ENCODE data around the gene TEKTIP1.
"Not testable (repeated sequence)": the region's sequence is repeated elsewhere in the genome, so short reads cannot be mapped to it uniquely, and the experiment has no call there.

TEKTIP1 gene

GRCh38 chr19:3524078-3524842, 14.7 kb upstream of the TEKTIP1 start:
- no peak for DNase-seq

GRCh38 chr19:3524904-3525451, 14.0 kb upstream of the TEKTIP1 start:
- DNase-seq: no peak

DNA sequence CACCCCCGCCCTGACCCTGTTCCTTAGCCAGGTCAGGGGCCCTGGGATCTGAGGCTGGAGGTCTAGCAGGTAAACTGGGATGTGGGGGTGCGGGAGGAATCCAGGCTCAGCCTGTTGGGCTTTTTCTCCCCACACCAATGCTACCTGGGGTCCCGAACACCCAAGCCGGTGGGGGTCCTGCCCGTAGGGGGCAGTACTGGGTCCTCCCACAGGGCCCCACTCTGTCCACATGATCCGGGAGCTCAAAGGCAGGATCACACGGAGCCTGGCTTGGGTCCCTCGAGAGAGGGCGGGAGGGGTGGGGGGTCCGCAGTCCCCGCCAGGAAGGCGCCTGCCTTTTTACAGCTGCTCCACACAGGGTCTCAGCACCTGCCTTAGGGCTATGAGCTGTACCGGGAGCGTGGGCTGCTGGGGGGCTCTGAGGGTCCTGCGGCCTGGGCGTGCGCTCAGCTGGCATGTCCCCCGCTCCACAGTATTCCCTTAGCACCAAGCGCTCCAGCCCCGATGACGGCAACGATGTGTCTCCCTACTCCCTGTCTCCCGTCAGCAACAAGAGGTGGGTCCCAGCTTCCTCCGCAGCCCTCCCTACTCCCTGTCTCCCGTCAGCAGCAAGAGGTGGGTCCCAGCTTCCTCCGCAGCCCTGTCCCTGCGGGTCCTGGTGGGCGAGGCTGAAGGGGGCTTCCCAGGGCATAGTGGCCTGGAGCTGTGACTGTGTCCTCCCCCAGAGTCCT, 12.3 kb upstream of the TEKTIP1 start:
- DNase-seq: no peak

- no peak for DNase-seq
Observed at GRCh38 chr19:3527238-3527910, 11.6 kb upstream of the TEKTIP1 start.

GRCh38 chr19:3528080-3528479, 10.9 kb upstream of the TEKTIP1 start:
- DNase-seq: no peak

- DNase-seq: no peak
Observed at GRCh38 chr19:3528539-3529211, 10.3 kb upstream of the TEKTIP1 start.

GRCh38 chr19:3529299-3529698, 9.7 kb upstream of the TEKTIP1 start:
- DNase-seq: not testable (repeated sequence)

DNA sequence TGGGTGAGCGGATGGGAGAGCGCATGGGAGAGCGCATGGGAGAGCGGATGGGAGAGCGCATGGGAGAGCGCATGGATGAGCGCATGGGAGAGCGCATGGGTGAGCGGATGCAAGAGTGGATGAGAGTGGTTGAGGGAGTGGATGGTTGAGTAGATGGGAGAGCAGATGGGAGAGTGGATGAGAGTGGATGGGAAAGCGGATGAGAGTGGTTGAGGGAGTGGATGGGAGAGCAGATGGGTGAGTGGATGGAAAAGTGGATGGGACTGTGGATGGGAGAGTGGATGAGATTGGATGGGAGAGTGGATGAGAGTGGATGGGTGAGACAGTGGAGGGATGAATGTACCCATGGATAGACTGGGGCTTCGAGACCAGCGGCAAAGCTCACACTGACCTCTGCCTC, 8.6 kb upstream of the TEKTIP1 start:
- DNase-seq: no peak

- DNase-seq: no peak
Observed at GRCh38 chr19:3531716-3532115, 7.3 kb upstream of the TEKTIP1 start.

- DNase-seq: no peak
Observed at GRCh38 chr19:3532154-3532786, 6.7 kb upstream of the TEKTIP1 start.

DNA sequence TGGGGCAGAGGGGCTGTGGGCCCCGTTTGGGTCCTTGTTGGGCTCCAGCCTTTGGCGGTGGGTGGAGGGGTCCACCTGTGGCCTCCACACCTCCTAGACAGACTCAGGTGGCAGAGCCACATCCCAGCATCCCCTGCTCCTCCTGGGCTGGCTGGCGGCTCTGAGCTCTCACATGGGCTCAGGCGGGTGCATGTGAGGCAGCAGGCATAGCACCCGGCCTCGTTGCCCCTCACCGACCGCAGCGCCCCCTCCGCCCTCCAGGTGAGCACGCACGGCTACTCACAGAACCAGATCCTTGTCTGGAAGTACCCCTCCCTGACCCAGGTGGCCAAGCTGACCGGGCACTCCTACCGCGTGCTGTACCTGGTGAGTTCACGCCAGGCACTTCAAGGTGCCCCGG, 5.9 kb upstream of the TEKTIP1 start:
- DNase-seq: no peak

GRCh38 chr19:3533563-3534216, 5.3 kb upstream of the TEKTIP1 start:
- DNase-seq: no peak

- DNase-seq: no peak
Observed at GRCh38 chr19:3534375-3535234, 4.4 kb upstream of the TEKTIP1 start.

GRCh38 chr19:3535235-3535535, 3.8 kb upstream of the TEKTIP1 start:
- no peak for DNase-seq

- no peak for DNase-seq
Observed at GRCh38 chr19:3535563-3535965, 3.4 kb upstream of the TEKTIP1 start.

DNA sequence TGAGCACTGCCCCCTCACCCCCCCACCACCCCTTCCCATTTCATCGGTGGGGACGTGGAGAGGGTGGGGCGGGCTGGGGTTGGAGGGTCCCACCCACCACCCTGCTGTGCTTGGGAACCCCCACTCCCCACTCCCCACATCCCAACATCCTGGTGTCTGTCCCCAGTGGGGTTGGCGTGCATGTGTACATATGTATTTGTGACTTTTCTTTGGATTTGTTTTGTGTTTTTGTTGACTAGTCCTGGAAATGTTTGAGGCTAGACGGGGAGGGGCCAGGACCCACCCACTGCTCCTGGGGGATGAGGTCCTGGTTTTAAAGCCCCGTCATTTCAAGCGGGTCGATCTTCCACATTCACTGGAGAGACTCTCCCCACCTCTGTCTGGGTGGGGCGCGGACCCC, 3.0 kb upstream of the TEKTIP1 start:
- DNase-seq: no peak

- DNase-seq: no peak
Observed at GRCh38 chr19:3536429-3537100, 2.4 kb upstream of the TEKTIP1 start.

GRCh38 chr19:3537101-3537437, 1.9 kb upstream of the TEKTIP1 start:
- DNase-seq: no peak

DNA sequence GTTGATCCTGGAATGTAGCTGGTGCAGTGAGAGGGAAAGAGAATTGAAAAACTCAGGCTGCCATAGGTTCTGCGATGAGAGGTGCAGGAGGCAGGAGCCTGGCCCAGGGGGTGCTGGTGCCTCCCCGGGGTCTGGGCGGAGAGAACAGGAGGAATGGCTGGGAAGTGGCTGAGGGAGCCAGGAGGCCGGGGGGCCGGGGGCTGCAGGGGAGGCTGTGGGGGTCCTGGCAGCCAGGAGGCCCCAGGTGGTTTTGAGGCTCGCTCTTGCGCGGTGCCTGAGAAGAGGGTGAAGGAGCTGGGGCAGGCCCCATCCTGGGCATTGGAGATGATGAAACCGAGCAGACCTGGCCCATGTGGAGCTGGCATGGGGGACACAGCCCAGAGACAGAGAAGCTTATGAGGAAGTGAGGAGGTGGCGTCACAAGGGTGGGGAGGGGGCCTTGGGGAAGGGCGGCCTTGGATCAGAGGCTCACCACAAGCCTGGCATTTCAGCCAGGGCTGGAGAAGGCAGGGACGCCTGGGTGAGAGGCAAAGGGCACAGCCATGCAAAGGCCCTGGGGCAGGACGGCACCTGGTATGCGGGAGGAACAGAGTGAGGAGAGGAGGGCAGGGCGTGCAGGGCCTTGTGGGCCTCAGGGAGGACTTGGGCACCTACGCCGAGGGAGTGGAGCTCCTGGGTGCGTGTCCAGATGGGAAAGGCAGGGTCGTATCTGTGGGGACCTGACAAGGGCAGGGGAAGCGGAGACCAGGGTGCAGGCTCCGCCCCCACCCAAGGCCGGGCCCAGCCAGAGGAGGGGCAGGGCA, 1.3 kb upstream of the TEKTIP1 start:
- DNase-seq: no peak
